HuH-7 (cell line): ENCODE data around the gene STX10.

Source experiments
- DNase-seq: peaks from one replicate; pipeline ENCODE4 v3.0.0; 2011; ENCODE audit warnings: low spot score

Gene STX10

DNA sequence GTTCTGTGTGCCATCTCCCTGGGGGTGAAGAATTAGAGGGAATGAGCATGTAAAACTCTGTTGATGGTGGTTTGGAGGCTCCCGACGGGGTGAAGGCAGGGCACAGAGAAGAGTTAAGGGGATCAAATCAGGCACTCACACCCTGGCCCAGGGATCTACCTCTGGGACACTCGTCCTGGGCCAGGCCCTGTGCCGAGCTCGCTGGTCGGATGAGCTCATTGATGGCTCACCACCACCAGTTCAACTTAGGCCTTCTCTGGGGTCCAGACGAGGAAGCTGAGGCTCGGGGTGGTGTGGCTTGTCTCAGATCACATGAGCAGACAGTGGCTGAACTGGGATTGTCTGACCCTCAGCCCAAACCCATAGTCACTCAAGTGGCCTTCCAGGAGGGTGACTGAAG, 30.5 kb downstream of the STX10 start:
- no peak for DNase-seq

DNA sequence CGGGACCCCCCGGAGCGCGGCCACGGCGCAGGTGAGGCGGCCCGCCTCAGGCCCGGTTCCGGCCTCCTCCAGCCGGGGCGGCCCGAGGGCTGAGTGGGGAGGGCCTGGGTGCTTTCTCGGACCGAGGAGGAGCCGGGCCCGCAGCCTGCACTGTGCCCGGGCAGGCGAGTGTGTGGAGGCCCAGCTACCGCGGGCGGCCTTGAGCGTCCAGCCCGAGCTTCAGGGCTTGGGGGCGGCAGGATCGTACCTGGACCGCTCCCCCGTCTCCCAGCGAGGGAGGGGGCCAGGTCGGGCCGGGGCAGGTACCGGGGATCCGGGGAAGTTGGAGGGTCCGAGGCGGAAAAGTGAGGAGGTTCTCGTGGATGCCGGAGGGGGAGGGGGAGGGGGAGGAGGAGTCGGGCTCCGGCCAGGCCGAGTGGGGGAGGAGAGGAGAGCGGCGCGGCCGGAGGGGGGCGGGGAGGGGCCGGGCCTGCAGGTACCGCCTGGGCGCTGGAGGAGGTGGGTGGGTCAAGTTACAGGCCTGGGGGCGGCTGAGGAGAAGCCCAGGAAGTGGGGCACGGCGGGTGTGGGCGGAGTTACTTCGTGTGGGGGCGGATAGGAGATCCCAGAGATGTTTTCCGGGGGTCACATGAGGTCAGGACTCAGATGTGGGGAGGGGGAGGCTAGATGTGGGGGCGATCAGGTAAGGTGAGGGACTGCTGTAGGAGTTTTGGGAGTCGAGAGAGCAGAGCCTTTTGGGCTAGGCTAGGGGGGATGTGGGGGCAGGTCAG, 31.6 kb downstream of the STX10 start:
- DNase-seq, result peak; percentile 68

DNA sequence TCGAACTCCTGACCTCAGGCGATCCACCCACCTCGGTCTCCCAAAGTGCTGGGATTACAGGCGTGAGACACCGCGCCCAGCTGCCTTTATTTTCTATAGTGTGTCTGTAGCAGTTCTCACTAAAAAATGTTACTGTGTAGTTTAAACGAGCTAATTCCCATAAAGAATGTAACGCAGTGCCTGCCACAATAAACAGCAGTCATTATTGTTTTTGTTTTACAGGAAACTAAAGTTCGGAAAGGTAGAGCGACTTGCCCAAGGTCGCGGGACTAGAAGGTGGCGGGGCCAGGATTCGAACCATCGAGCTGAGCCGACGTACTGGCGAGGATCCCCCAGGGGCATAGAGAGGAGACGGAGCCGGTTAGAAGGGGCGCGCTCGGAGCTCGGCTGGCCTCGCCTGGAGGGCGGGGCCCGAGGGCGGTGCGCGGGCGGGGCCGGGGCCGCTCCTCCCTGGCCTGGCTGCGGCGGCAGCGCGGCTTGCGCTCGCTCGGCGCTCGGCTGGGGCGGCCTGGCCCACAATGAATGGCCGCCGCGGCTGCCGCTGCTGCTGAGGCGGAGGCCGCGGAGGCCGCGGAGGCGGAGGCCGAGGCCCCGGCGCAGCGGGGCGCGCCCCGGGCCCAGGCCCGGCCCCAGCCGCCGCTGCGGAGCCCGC, 32.3 kb downstream of the STX10 start, which contains the start of gene NACC1:
Gene NACC1 (plus strand): TSS at position 493 of the 652 bp plus-strand sequence. CDS start 16,944 bp downstream, outside the sequence.
- peak; percentile 91 for DNase-seq

DNA sequence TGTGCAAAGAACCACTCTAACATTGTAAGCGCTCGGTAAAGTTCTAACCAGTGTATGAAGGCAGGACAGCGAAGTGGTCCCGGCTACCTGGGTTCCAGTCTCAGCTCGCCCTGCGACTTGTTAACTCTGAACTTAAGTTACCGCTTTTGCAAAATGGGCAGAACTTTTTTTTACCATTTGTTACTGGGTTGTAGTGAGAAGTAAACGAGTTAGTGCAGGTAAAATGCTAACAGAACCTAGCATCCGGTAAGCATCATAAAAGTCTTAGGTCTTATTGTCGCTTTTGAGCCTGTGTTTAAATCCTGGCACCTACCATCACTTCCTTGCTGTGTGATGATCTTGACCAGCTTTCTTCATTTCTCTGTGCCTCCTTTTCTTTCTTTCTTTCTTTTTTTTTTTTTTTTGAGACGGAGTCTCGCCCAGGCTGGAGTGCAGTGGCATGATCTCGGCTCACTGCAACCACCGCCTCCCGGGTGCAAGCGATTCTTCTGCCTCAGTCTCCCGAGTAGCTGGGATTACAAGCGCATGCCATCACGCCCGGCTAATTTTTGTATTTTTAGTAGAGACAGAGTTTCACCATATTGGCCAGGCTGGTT, 32.9 kb downstream of the STX10 start:
- no peak for DNase-seq

DNA sequence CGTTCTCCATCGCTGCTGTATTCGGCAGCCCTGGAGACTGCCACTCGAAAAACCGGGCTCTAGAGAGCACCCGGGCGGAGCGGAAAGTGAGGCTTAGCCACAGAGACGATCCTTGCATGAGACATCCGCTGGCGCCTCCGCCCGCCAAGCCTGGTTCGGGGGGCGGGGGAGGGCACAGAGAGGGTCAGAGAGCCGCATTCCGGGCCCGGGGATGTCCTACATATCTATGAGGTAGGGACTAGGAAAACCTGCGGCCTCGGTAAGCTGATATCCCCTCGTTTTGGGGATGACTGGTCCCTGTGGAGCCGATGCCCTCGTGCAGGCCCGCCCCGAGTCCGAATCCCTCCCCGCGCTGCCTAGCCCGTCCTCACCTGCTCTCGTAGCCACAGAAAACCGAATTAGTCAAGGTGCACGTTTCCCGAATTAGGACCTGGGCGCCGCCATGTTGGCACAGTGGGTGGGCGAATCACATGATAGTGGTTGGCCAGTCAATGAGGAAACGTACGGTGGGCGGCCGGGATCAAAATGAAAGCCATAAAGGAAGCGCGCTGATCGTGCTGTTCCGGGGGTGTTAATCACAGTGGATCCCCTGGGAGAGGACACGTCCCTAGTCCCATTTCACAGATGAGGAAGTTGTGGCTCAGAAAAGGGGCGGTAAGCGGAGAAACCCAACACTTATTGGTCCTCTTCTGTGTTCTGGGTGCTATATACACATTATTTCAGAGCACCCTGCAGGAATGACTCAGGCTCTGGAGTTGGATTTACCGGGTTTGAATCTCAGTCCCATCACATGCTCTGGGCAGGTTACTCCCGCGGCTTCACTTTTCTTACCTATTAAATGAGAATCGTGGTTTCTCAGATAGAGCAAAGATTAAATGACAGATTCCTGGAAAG, 33.6 kb downstream of the STX10 start, which contains the start of gene TRMT1:
Gene TRMT1 (minus strand): TSS at position 459 of the 894 bp plus-strand sequence. CDS start 341 bp downstream, at position 118.
- DNase-seq, result peak; percentile 98

DNA sequence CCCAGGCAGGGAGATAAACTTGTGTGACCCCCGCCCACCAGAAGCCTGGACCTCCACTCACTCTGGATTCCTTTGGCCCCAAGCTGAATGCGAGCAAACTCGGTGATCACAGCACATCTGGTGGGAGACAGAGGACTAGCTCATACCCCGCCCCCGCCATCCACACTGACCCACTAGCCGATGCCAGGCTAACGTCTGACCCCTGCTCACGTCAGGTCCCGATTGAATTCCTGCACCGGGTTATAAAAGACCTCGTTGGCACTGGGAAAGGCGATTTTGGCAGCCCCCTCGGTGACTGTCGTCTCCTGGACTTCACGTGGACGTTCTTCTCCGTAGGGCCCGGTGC, 34.3 kb downstream of the STX10 start:
- DNase-seq, result no peak

DNA sequence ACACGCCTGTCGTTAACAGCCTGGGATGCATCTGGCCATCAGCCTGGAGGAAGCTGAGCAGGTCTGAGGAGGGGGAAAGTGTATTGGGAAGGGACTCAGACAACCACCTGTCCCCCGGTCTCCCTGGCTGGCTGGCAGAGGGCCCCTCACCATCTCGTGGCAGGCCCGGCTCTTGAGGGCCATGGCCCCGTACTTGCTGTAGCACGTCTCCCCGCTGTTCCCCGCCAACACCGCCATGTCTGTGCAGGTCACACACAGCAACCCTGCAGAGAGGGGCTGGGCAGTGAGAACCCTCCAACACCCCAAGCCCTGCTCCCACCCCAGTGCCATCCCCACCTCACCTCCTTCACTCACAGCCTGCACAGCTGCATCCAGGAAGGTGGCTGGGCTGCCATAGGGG, 37.6 kb downstream of the STX10 start:
- no peak for DNase-seq

DNA sequence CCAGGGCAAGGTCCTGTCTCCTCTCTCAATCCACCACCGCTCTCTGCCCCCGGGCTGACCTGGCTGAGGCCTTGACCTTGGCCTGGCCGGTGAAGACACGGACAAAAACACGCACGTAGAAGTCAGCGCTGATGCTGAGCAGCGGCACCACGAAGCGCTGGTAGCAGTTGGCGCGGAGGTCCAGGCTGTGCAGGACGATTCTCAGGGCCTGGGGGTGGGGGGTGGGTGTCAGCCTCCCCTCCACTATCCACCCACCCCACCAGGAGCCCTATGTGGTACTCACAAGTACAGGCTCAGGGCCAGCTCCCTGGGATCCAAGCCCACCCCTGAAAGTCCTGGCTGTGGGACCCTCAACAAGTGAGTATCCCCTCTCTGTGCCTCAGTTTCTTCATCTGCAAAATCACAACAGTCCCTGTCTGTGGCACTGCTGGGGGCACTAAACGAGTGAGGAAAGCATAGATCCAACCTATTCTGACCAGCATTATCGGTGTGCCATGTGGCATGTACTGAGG, 40.0 kb downstream of the STX10 start:
- no peak for DNase-seq

DNA sequence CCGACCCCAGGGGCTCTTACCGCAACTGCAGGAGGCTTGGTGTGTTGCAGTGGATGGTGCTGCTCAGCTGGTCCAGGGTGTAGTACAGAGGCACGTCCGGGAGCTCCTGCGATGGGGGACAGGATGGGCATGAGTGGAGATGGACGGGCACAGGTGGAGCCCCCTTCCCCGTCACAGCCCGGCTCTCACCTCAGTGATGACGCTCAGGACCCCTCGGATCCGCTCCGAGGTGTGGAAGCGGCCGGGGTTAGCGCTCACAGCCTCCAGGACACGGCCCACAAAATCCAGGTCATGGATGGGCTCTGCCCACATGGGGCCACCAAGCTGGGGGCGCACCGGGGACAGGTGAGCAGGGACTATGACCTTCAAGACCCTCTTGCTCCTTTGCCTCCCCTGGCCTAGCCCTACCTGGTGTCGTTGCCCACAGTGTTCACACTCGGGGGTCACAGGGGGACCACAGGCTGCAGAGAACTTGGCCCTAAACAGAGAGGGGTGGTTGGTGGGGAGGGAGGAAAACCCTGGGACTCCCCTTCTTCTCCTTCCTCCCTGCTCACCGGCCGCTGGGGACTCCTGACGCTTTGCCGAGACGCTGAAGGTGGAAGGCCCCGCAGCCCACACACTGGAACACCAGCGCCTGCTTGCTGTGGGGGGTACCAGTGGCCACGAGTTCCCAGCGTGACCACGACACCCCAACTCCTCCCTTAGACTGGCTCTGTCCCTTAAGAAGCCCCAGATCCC, 40.6 kb downstream of the STX10 start:
- no peak for DNase-seq

DNA sequence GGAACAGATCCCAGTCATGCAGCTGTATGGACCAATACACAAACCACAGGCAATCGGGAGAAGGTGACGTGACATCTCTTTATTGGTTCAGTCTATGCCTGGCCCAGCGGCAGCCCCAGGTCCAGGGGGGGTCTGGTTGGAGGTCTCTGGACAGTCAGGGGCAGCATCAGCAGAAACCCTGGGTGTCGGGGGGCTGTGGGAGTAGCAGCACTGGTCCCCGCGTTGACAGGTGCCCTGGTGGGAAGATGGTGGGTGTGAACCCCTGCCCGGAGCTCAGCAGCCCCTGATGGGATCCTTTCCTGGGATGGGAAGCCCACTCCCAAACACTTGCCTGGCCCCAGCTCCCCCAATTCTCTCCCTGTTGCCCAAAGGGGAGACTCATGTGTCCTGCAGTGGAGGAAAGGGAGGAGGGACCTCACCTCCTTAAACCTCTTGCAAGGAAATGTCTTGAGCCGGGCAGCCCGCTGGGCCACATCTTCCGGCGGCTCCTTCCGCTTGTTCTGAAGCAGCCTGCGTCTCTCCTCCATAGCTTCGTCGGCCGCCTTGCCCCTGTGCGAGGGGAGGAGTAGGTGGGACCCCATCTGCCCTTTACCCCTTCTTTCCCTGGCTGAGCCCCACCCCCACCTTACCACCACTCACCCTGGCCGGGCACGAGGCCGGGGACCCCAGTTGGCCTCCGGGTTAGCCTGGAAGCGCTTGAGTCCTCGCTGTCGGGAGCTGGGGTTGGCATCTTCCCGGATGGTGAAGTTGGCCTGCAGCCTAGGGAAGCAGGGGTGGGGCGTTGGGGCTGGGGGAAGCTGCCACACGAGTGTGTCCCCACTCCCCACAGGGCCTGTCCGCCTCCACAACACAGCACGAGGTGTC, 45.1 kb downstream of the STX10 start:
- no peak for DNase-seq

DNA sequence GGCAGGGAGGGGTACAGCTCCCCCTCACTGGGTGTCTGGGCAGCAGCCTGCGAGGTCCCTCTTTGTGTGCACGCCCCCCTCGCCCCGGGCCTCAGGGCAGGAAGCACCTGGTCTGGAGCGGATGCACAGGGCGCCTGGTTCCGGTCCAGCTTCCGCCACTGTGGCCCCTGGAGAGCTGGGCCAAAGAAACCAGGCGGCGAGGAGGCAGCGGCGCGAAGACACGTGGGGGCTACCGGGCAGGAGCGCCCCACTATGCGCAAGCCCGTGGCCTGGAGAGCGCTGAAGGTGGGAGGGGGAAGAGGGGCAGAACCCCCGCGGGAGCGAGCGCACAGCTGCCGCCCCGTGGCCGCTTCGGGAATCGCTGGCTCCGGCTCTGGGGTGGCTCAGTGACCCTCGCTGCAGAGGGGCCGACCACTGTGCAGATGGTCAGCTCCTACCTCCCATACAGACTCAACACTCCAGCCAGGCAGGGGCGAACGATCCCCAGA, 45.8 kb downstream of the STX10 start:
- DNase-seq, result peak; percentile 66

DNA sequence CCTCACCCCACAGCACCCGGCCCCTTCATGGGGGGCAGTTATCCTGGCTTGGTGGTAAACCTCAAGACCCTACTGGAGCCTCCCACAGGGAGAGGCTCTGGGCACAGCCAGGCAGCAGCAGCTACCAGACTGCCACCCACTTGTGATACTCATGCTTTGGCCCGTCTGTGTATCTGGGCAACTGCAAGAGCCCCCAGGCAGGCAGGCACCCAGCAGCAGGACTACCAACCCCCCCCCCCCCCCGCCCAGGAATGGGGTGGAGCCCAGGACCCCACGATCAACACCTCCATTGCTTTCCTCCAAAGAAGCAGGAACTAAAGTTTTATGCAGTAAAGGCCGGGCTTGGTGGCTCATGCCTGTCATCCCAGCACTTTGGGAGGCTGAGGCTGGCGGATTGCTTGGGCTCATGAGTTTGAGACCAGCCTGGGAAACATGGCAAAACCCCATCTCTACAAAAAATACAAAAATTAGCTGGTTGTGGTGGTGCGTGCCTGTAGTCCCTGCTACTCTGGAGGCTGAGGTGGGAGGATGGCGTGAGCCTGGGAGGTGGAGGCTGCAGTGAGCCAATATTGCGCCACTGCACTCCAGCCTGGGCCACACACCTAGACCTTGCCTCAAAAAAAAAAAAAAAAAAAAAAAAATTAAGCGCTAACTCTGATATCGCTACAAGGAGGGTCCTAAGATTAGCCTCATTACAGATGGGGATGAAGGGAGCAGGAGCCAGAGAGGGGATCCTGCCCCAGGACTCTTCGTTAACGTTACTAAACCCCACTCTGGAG, 46.4 kb downstream of the STX10 start:
- DNase-seq, result no peak

DNA sequence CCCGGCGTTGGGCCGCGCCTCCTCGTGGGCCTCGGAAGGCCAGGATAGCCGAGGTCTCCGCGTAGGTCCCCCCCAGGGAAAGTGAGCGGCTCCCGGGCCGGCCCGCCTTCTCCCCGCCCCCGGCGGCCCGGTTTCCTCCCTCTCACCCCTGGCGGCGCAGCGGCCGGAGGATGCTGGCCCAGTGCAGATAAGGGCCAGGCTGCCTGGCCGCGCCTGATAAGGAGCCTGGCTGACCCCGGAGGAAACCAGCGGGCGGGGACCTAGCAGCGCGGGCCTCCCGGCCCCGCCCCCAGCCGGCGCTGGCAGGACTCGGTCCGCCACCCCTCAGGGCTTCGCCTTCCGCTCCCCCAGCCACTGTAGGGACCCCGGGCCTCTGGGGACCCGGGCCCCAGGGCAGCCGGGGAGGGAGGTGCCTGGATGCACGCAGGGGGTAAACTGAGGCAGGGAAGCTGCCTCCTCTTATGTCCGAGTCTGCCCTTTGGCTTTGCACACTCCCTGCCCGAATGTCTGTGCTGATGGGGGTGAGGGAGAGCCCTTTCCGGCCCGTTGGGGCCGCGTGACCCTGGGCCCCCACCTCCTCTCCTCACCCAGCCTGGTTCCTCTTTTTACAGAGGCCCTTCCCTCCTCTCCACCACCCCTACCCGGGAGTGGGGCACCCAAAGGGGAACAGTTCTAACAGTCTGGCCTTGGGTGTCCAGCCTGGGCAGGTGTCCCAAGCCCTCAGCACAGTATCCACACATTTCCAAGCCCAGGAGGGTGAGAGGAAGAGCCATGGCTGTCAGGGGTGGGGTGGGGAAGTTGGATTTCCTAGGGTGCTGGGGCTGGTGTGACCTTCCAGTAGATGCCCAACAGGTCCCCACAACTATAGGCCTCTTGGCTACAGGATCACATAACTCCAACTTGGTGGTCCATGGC, 47.3 kb downstream of the STX10 start, which contains the start of gene LYL1:
Gene LYL1 (minus strand): TSS at position 193 of the 915 bp plus-strand sequence. CDS start 1,687 bp downstream, outside the sequence.
- peak; percentile 95 for DNase-seq

DNA sequence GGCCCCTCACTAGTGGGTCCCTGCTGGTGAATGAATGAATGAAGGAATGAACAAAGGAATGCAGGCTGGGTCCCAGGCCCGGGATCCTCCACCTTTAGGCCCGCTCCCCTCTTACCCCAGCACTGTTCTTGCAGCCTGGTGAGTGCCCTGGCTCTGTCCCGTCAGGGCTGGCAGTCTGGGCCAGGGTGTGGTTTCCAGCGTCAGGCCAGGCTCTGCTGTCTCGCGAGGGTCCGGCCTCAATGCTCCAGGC, 47.8 kb downstream of the STX10 start:
- DNase-seq, result no peak

DNA sequence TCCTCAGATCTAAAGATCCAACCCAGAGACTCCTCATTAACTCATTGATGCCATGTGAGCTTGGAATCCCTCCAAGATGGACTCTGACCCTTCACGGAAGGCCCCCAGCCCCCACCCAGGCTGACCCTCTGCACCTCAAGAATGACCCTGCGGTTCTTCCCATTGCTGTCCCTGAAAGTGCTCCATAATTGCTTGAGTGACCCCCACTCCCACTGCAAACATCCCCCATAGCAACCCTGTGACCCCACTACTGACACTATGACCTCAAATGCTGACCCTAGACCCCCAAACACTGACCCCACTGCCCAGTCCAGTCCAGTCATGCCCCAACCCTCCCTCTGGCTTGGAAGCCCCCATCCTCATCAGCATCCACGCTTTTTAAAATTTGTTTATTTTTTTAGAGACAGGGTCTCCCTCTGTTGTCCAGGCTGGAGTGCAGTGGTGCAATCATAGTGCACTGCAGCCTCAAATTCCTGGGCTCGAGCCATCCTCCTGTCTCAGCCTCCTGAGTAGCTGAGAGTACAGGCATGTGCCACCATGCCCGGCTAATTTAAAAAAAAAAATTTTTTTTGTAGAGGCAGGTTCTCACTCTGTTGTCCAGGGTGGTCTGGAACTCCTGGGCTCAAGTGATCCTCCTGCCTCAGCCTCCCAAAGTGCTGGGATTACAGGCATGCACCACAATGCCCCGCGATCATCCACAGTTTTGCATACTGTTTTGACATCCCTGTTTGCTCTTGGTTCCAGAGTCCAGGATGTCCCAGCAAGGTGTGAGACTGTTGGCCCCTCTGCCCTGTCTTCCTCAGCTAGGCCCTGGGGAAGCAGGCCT, 48.4 kb downstream of the STX10 start:
- DNase-seq, result no peak

DNA sequence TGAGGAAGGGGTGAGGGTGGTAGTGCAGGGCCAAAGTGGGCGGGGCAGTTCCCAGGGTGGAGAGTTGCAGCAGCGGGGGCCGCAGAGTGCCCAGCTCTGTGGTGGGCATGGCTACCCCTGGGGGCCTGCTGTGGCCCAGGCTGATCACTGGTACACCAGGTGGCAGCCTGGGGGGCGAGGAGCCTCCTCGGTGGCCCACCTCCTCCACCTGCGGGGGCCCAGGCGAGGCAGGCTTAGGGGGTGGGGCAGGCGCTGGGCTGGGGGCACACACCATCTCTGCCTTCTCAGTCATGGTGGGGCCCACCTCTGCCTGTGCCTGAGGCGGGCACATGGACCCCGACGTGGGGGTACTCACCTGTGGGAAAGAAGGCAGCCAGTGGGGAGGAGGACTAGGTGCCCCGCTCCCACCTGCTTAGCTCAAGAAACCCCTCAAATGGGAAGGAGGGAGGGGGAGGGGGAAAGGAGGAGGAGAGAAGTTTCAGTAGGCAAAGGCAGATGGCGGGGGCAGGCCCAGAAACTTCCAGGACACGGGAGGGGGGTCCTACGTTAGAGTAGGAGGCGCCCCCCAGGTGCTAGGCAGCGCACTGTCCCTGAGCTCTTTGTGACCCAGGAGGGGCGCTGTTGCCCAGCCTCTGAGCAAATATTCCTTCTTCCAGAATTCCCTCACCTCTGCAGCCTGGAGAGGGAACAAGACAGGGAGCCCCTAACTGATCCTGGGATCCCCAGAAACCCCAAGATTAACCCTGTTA, 49.2 kb downstream of the STX10 start:
- no peak for DNase-seq
